Jurkat, Clone E6-1 (cell line): Measurements from ENCODE around the gene TRAF2.

Source experiments
- DNase-seq: peaks from one replicate; pipeline ENCODE4 v3.0.0-alpha.2; 2011; ENCODE audit warnings: low read depth, low spot score
- H3K4me3 ChIP-seq: 2 replicates; pipeline ENCODE4 v1.5.1; 2011; ENCODE audit warnings: mild to moderate bottlenecking, low read length, control low read depth, moderate library complexity

Gene TRAF2

GRCh38 chr9:136964833-136965422 is 78.6 kb downstream of the TRAF2 start:
- no peak overlapping the region for H3K4me3 ChIP-seq
- DNase-seq, result no peak

DNA sequence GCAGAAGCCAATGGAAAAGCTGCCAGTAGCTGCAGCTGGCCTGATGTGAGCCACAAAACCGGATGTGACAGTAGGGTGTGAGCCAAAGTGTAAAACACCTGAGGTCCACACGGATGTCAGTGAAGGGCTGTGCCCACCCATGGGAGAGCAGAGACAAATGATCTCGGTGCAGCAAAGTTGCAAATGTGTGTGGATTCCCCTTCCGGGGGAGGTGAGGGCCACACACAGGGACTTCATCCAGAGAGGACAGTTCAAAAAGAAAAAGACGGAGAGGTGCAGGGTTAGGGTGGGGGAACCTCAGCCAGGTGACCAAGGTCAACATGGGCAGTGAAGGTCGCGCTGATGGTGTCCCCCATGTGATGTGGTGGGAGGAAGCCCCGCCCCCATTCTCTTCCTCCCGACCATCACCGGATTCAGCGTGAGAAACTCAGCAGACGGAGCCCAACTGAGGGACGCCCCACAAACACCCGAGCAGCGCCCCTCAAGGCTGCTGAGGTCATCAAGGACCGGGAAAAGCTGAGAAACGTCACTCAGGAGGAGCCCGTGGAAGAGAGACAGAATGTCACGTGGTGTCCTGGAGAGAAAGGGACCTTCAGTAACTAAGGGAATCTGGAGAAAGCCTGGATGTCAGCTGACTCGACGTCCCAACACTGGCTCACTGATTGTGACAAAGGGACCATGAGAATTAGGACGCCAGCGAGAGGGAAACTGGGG is 79.6 kb downstream of the TRAF2 start:
- peak; percentile 59 for DNase-seq
- peak overlapping the region; percentile 46 for H3K4me3 ChIP-seq

DNA sequence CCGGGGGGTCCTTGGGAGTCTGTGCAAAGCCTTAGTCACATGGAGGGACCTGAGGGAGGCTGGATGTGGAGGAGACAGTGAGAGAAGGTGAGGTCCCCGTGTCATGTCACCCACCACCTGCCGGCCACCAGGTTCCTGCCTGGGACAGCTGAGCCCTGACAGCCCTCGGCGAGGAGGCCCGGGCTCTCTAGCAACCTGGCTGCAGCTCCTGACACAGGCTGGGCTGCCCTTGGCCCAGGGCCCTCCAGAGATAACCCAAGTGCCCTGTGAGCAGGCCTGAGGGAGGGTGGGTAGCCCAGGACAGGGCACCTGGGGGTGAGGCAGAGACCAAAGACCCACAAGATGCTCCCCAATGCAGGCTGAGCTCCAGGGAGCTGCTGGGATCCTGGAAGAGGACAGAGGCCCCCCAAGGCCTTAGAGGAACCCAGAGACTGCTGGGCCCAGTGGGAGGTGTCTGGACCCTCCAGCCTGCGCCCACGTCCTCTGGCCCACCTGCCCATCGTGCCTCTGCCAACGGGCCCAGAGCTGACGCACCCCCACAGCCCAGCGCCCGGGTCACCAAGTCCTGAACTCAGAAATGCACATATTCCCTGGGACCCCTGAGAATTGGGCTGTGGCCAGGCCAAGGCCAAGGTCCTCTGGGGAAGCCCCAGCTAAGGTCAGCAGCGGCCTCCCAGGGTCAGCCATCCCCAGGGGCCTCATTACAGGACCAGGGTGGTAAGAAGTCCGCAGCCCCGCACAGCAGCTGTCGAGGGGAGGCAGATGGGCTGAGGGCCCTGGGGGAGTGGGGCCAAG is 82.2 kb downstream of the TRAF2 start:
- no peak for DNase-seq
- no peak overlapping the region for H3K4me3 ChIP-seq

GRCh38 chr9:136969150-136969549 is 82.8 kb downstream of the TRAF2 start:
- no peak overlapping the region for H3K4me3 ChIP-seq
- no peak for DNase-seq

DNA sequence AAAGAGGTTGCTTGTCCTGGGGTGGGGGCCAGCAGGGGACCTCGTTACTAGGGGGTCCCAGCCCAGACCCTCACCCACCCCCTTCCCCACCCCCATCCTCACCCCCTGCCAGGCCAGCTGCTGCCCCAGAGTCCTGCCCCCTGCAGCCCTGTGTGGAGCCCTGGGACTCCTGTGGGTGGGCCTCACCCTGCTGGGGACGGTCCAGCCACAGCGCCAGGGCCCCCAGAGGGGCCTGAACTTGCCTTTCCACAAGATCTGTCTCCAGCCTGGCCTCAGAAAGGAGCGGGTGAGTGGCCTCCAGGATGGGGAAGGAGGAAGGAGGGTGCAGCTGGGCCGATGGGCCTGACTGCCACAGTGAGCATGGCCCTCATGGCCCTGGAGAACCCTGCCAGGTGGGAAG is 83.5 kb downstream of the TRAF2 start:
- DNase-seq, result no peak
- no peak overlapping the region for H3K4me3 ChIP-seq

- no peak overlapping the region for H3K4me3 ChIP-seq
- no peak for DNase-seq
These were observed 84.0 kb downstream of the TRAF2 start for GRCh38 chr9:136970361-136970760.

GRCh38 chr9:136971746-136972145 is 85.4 kb downstream of the TRAF2 start:
- DNase-seq, result no peak
- no peak overlapping the region for H3K4me3 ChIP-seq

- no peak for DNase-seq
- H3K4me3 ChIP-seq, result no peak overlapping the region
These were observed 86.0 kb downstream of the TRAF2 start for GRCh38 chr9:136972335-136972734.

DNA sequence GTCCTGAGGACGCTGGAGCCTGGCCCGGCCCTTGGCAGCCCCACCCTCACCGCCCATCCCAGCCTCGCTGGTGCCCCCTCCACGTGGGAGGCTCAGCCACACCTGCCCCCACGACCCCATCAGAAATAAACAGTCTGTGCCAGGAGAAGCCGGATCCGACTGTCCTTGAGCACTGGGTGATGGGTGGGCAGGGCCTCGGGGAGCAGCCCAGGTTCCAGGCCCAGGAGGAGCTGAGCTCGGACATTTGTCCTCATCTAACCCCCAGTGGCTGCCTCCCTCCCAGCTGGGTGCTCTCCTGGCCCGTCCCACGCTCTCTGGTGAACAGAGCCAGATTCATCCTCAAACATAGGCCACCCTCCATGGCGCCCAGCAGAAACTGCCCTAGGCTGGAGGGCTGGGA is 86.4 kb downstream of the TRAF2 start:
- H3K4me3 ChIP-seq, result no peak overlapping the region
- no peak for DNase-seq

DNA sequence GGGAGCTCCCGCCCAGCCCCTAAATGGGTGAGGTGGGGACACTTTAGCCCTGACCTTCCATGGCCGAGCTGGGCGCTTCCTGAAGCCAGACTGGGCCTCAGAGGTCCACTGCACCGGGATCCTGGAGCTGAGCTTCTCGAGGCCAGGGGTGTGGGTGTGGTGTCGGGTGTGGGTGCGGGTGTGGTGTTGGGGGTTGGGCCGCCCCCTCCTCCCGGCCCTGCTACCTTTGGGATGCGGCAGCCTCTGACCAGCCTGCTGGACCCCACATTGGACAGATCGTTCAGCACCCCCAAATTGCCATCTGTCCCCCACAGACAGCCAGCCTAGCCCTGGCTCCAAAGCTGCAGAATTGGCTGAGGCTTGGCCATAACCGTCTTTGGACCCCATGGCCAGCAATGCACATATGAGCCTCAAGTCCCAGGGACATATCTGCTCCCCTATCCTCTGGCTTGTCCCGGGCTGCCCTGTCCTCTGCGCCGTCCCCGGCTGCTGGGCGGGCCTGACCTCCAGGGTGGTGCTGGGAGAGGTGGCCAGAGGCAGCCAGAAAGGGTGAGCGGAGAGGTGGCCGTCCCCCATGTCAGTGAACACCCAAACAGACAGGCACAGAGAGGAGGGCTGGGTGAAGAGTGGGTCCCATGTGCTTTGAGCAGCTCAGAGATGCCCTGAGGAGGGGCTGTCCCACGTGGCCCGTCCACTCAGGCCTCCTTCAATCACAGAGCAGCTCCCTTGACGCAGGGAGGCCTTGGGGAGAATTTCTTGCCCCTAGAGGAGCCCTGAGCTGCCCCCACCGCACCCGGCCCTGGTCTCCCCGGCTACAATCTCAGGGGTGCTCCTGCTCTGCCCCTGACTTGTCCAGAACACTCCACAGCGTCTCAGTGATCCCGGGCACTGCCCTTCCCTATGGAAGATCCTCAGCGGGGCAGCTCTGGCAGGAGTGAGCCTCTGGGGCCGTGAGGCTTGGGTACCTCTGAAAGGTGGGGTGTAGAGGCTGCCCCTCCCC is 87.6 kb downstream of the TRAF2 start:
- no peak for DNase-seq
- H3K4me3 ChIP-seq, result no peak overlapping the region

DNA sequence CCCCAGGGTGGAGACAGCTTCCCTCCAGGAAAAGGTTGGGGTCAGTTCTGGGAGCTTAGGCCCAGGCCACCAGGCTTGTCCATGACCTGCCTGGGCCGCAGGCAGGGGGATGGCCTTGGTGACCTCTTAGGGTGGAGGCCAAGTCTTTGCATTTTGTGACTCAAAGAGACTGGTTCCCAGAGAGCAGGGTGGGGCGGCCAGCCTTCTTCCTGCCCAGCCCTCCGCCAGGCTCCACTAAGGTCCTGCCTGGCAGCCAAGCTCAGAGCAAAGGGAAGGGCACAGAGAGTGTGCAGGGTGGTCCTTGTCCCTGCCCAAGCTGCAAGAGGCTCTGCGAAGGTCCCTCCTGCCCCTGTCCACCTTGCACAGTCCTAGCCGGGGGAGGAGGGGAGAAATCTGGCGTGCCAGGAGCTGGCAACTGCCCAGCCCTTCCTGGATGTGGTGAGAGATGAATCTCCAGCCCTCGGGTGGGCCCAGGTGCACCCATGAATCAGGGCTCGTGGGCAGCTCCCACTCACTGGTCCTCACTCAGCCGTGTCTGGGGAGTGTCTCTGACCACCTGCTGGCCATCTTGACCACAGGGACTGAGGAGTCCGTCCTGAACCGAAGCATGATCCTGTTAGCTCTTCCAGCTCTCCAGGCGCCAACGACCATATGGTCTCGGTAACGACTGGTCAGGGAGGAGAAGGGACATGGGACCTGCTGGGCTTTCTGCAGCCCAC is 88.7 kb downstream of the TRAF2 start:
- H3K4me3 ChIP-seq, result no peak overlapping the region
- no peak for DNase-seq

- DNase-seq, result no peak
- no peak overlapping the region for H3K4me3 ChIP-seq
These were observed 89.3 kb downstream of the TRAF2 start for GRCh38 chr9:136975644-136976043.
